SK-N-SH (cell line): ENCODE measurements around the gene TUBB2B. TPM values are rescaled to one million over a fixed set of nuclear protein-coding genes. Genes with fewer than 3 reads are reported as not detected.

ENCODE experiments used
- CTCF ChIA-PET: fragments of 300-600, 350-600 bp; formaldehyde crosslinking; extraction: SDS; loops from one replicate; lab custom pipeline; 2021; lab: Yijun Ruan, JAX
- POLR2A ChIA-PET: fragments of 350-600 bp; sonication (Branson Sonifier 250); formaldehyde crosslinking; extraction: SDS; loops from one replicate; lab custom pipeline; 2020; ENCODE audit warnings: antibody characterized with exemption, inconsistent platforms; lab: Yijun Ruan, JAX
- DNase-seq: peaks from one replicate; pipeline ENCODE4 v3.0.0; 2012
- H2AFZ ChIP-seq: fragments of 200-600 bp; sonication (generic); 2 replicates; pipeline ENCODE4 v1.8.1; 2016; ENCODE audit warnings: antibody characterized with exemption, mild to moderate bottlenecking, low read depth
- H3F3A ChIP-seq: fragments of 200-600 bp; sonication (generic); replicated peaks from 2 replicates; pipeline ENCODE3; 2016; ENCODE audit warnings: antibody characterized with exemption, mild to moderate bottlenecking; ENCODE audit not compliant: insufficient read depth
- H3K27ac ChIP-seq, 2 experiments: fragments of 200-500 bp in 1 of 2; fragments of 200-600 bp in 1 of 2; sonication (Bioruptor generic) in 1 of 2; sonication (generic), shearing (Covaris generic) in 1 of 2; 2 replicates each; pipeline versions ENCODE4 v1.5.1 to v1.6.1; 2014 to 2016; ENCODE audit warnings: low read depth in 2 of 2, inconsistent platforms in 1 of 2, low read length in 1 of 2, mild to moderate bottlenecking in 1 of 2, mixed read lengths in 1 of 2
- H3K27me3 ChIP-seq: fragments of 200-600 bp; sonication (generic), shearing (Covaris generic); 2 replicates; pipeline ENCODE4 v1.6.1; 2016; ENCODE audit warnings: mixed run types; ENCODE audit not compliant: insufficient read depth
- H3K36me3 ChIP-seq, 2 experiments: fragments of 200-500 bp in 1 of 2; fragments of 200-600 bp in 1 of 2; sonication (Bioruptor generic) in 1 of 2; sonication (generic) in 1 of 2; replicated peaks in 1 of 2; 2 replicates each; pipeline versions ENCODE3 to v1.5.1; 2014 to 2016; ENCODE audit warnings: low read length in 1 of 2, mild to moderate bottlenecking in 1 of 2; ENCODE audit not compliant: insufficient read depth in 2 of 2, control insufficient read depth in 1 of 2
- H3K4me1 ChIP-seq, 2 experiments: fragments of 200-500 bp in 1 of 2; fragments of 200-600 bp in 1 of 2; sonication (Bioruptor generic) in 1 of 2; sonication (generic), shearing (Covaris generic) in 1 of 2; 2 replicates each; pipeline versions ENCODE4 v1.5.1 to v1.6.1; 2014 to 2016; ENCODE audit warnings: low read depth in 1 of 2, low read length in 1 of 2, mixed run types in 1 of 2; ENCODE audit not compliant: insufficient read depth in 2 of 2, control insufficient read depth in 1 of 2
- H3K4me2 ChIP-seq: fragments of 200-600 bp; sonication (generic), shearing (Covaris generic); 2 replicates; pipeline ENCODE4 v1.6.1; 2017; ENCODE audit warnings: mixed run types
- H3K4me3 ChIP-seq, 2 experiments: fragments of 200-500 bp in 1 of 2; fragments of 200-600 bp in 1 of 2; sonication (Bioruptor generic) in 1 of 2; sonication (generic), shearing (Covaris generic) in 1 of 2; 2 replicates each; pipeline versions ENCODE4 v1.5.1 to v1.8.1; 2014 to 2016; ENCODE audit warnings: low read depth in 2 of 2, inconsistent platforms in 1 of 2, low read length in 1 of 2, mild to moderate bottlenecking in 1 of 2, mixed read lengths in 1 of 2, moderate library complexity in 1 of 2
- H3K79me2 ChIP-seq: fragments of 200-600 bp; sonication (generic); 2 replicates; pipeline ENCODE4 v1.8.1; 2017; ENCODE audit warnings: mild to moderate bottlenecking; ENCODE audit not compliant: insufficient read depth
- H3K9ac ChIP-seq: fragments of 200-600 bp; sonication (generic); 2 replicates; pipeline ENCODE4 v1.6.1; 2017; ENCODE audit warnings: mixed run types
- H3K9me2 ChIP-seq: fragments of 200-600 bp; sonication (generic); 2 replicates; pipeline ENCODE4 v1.6.1; 2017; ENCODE audit warnings: mixed run types
- H3K9me3 ChIP-seq: fragments of 200-600 bp; sonication (generic); 2 replicates; pipeline ENCODE4 v1.6.1; 2017; ENCODE audit warnings: mixed run types, mild to moderate bottlenecking, moderate library complexity
- H4K20me1 ChIP-seq: fragments of 200-600 bp; sonication (generic); 2 replicates; pipeline ENCODE4 v1.6.1; 2017; ENCODE audit warnings: mild to moderate bottlenecking, mixed run types; ENCODE audit not compliant: insufficient read depth
- CHD2 ChIP-seq: fragments of 150-350 bp; IDR thresholded peaks from 2 replicates; pipeline ENCODE4 v1.6.1; 2018; ENCODE audit warnings: low read length; ENCODE audit not compliant: partially characterized antibody
- ELF1 ChIP-seq: IDR thresholded peaks from 2 replicates; pipeline ENCODE4 v1.4.0; 2012
- FOXJ3 ChIP-seq: sonication (generic); formaldehyde crosslinking; IDR thresholded peaks from 2 replicates; pipeline ENCODE4 v1.5.1; 2020; ENCODE audit warnings: mild to moderate bottlenecking, missing genetic modification reagents
- GATA2 ChIP-seq: sonication (generic); formaldehyde crosslinking; IDR thresholded peaks from 2 replicates; pipeline ENCODE4 v1.5.0; 2020; ENCODE audit warnings: mild to moderate bottlenecking, missing genetic modification reagents
- POLR2AphosphoS5 ChIP-seq: IDR thresholded peaks from 2 replicates; pipeline ENCODE4 v1.6.1; 2012; ENCODE audit warnings: low read depth, low read length
- SIN3A ChIP-seq: IDR thresholded peaks from 2 replicates; pipeline ENCODE4 v1.6.1; 2012; ENCODE audit warnings: low read depth, mild to moderate bottlenecking, low read length, moderate library complexity, borderline replicate concordance
- TCF12 ChIP-seq: IDR thresholded peaks from 2 replicates; pipeline ENCODE4 v1.4.0; 2012
- TEAD4 ChIP-seq: IDR thresholded peaks from 2 replicates; pipeline ENCODE4 v1.4.0; 2012; ENCODE audit warnings: mild to moderate bottlenecking, borderline replicate concordance; ENCODE audit not compliant: insufficient read depth
- YY1 ChIP-seq: IDR thresholded peaks from 2 replicates; pipeline ENCODE4 v1.4.0; 2012; ENCODE audit warnings: low read depth, mild to moderate bottlenecking
- WGBS: methylation state at CpG from one replicate; pipeline ENCODE4 v1.1.6; 2017; ENCODE audit warnings: low lambda C conversion rate; 5-methylcytosine and 5-hydroxymethylcytosine counted together
- polyA plus RNA-seq, 3 experiments: library from polyadenylated mRNA; depleted of rRNA; stranded (reverse); fragments of >200 nt; gene quantifications; 2 replicates each; pipeline ENCODE4 v1.2.3, GENCODE V29; 2012
- TF ChIP-seq, protein P1 (sequence below): IDR thresholded peaks from 2 replicates; pipeline ENCODE4 v1.4.0; 2012; ENCODE audit warnings: low read depth, borderline replicate concordance
- TF ChIP-seq, protein P2 (sequence below): fragments of 200-600 bp; sonication (generic); IDR thresholded peaks from 2 replicates; pipeline ENCODE4 v1.6.1; 2017; ENCODE audit warnings: antibody characterized with exemption, mild to moderate bottlenecking, moderate library complexity

TUBB2B gene
- polyA plus RNA-seq, 1 of the 3 experiments (the other 2 are of a cell fraction): 162 TPM

DNA sequence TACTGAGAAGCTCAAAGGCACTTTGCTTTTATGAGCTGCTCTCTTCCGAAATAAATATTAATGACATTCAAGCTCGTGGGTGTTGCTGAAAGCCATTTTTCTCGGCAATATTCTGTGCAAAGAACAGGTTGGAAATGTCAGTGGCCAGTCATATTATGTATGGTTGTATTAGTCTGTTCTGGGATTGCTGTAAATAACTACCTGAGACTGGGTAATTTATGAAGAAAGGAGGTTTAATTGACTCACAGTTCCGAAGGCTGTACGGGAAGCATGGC, 32.1 kb downstream of the TUBB2B start (continued):
- TF ChIP-seq, protein P1, sequence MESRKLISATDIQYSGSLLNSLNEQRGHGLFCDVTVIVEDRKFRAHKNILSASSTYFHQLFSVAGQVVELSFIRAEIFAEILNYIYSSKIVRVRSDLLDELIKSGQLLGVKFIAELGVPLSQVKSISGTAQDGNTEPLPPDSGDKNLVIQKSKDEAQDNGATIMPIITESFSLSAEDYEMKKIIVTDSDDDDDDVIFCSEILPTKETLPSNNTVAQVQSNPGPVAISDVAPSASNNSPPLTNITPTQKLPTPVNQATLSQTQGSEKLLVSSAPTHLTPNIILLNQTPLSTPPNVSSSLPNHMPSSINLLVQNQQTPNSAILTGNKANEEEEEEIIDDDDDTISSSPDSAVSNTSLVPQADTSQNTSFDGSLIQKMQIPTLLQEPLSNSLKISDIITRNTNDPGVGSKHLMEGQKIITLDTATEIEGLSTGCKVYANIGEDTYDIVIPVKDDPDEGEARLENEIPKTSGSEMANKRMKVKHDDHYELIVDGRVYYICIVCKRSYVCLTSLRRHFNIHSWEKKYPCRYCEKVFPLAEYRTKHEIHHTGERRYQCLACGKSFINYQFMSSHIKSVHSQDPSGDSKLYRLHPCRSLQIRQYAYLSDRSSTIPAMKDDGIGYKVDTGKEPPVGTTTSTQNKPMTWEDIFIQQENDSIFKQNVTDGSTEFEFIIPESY: no peak
- no peak for TF ChIP-seq TCF12
- TF ChIP-seq, protein P2, sequence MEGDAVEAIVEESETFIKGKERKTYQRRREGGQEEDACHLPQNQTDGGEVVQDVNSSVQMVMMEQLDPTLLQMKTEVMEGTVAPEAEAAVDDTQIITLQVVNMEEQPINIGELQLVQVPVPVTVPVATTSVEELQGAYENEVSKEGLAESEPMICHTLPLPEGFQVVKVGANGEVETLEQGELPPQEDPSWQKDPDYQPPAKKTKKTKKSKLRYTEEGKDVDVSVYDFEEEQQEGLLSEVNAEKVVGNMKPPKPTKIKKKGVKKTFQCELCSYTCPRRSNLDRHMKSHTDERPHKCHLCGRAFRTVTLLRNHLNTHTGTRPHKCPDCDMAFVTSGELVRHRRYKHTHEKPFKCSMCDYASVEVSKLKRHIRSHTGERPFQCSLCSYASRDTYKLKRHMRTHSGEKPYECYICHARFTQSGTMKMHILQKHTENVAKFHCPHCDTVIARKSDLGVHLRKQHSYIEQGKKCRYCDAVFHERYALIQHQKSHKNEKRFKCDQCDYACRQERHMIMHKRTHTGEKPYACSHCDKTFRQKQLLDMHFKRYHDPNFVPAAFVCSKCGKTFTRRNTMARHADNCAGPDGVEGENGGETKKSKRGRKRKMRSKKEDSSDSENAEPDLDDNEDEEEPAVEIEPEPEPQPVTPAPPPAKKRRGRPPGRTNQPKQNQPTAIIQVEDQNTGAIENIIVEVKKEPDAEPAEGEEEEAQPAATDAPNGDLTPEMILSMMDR: no peak
- no peak for TF ChIP-seq SIN3A
- TF ChIP-seq FOXJ3 (CRISPR knock-in tag): no peak

DNA sequence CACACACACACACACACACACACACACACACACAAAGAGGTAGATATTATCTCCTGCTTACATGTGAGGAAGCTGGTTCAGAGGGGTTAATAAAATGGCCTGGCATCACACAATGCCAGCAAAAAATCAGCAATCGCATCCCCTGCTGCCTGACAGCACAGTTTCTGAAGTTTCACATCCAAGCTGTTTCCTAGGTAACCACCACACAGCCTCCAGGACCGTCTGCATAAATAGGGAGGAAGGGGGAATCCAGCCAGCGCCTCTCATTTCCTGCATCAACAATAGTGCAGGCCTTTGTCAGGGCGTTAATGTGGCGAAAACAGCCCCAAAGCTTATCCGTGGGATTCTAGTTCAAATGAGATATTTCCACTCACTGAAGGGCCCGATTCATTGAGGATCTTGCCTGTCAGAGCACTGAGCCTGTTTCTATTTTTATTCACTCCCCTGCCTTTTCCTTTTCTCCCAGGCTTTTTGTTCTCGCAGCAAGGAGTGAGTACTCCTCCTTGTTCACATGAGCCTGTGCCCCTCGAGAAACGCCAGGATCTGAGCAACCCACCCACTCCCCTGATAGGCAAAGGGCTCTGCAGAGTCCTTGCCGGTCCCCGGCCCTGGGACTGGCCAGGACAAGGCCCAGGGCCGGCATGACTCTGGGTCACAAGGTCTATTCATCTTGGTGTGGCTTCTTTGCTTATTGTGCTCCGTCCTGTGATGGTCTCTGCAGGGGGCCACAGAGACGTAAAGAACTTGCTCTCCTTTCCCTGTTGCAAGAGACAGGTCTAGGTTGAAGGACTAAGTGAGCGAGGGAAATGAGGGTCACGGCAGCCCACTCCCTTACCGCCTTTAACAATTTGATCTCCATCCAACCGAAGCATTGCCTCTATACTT, 32.7 kb downstream of the TUBB2B start:
- Histone ChIP-seq H4K20me1 (no peaks in the 10 kb centered on the region), H3K9me2 (no peaks in the 10 kb centered on the region), H3K27ac (peak overlapping the region; percentile 33 to 67; a peak in 3 of 4 replicates), H3K4me3 (no peak overlapping the region), H3K79me2 (no peaks in the 10 kb centered on the region), H3K9ac (no peak overlapping the region), H3F3A (no peaks in the 10 kb centered on the region), H2AFZ (peak overlapping the region; percentile 35; the same call in 1 of the 2 replicates), H3K36me3 (no peaks in the 10 kb centered on the region), H3K4me2 (no peak overlapping the region), H3K9me3 (no peaks in the 10 kb centered on the region), H3K27me3 (no peaks in the 10 kb centered on the region), H3K4me1 (peaks cover 0 to 9% of the 10 kb centered on the region in 2 experiments; a peak in 1 of 4 replicates)
- WGBS: 79% methylated on average over 19 of the region's 19 CpGs
- ChIA-PET CTCF (interaction anchor here (0.8 to 1.6 kb wide), 6 partner anchors 8 to 56 kb away, joined by 3 to 8 read pairs (median 4); partner anchors contain the start of gene TUBB2A), POLR2A (interaction anchor here (0.6 to 1.0 kb wide), 2 partner anchors 33 to 37 kb away, joined by 5 read pairs; partner anchors contain the start of gene TUBB2A)
- TF ChIP-seq POLR2AphosphoS5: no peak
- TF ChIP-seq GATA2 (CRISPR knock-in tag): peak; percentile 72
- peak; percentile 85 for DNase-seq

DNA sequence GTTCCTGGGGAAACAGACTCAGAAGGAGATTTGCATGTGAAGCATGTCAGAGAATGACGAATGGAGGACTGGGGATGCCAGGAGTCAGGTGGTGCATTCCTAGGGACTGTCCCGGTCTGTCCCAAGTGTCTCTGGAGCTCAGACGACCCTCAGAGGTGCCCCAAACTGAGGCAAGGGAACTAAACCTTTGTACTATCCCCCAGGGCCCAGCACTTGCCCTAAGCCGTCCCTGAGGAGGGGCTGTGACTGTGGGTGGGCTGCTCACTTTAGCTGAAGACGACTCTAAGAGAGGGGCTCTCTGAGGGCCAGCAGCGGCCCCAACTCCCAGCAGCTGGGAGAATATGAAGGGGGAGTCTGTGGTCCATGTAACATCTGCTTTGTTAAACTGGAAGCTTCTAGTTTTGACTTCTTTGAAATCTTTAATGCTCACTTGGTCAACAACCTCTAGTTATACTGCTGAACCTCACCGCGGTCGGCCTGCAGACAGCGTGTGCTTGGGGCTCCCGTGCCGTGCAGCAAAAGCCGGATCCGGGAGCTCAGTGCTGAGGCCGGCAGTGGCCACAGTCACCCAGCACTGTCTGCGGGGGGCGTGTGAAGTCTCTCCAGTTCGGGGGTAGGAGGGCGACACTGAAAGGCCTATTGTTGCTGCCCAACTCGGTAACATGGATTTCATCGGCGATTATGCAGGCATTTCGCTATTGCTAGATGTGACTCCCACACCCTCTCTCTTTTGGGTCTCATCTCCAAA, 34.2 kb downstream of the TUBB2B start:
- Histone ChIP-seq H4K20me1 (no peaks in the 10 kb centered on the region), H3K27ac (no peak overlapping the region), H3K9me3 (no peaks in the 10 kb centered on the region), H3K4me2 (no peak overlapping the region), H3K27me3 (no peaks in the 10 kb centered on the region), H3K79me2 (no peaks in the 10 kb centered on the region), H3K4me1 (peaks cover 0 to 9% of the 10 kb centered on the region in 2 experiments; a peak in 1 of 4 replicates), H2AFZ (no peak overlapping the region), H3F3A (no peaks in the 10 kb centered on the region), H3K9ac (no peak overlapping the region), H3K9me2 (no peaks in the 10 kb centered on the region), H3K4me3 (no peak overlapping the region), H3K36me3 (no peaks in the 10 kb centered on the region)
- POLR2A ChIA-PET: no interaction called here
- no peak for DNase-seq
- CTCF ChIA-PET: no interaction called here
- 94% methylated on average over 16 of the region's 23 CpGs for WGBS
- TF ChIP-seq TCF12: no peak
- no peak for TF ChIP-seq TEAD4
- TF ChIP-seq ELF1: no peak
- TF ChIP-seq YY1: no peak
- no peak for TF ChIP-seq CHD2
